OCI-LY1 (cell line): ENCODE measurements around the gene CDH4.

Source experiments
- H2AFZ ChIP-seq: fragments of 200-600 bp; sonication (generic), shearing (Covaris generic); 2 replicates; pipeline ENCODE4 v1.6.0; 2014; ENCODE audit warnings: antibody characterized with exemption, mild to moderate bottlenecking, low read length
- H3F3A ChIP-seq: fragments of 200-600 bp; sonication (generic), shearing (Covaris generic); 2 replicates; pipeline ENCODE4 v1.6.0; 2014; ENCODE audit warnings: mild to moderate bottlenecking, antibody characterized with exemption, low read length, moderate library complexity; ENCODE audit not compliant: insufficient read depth
- H3K27ac ChIP-seq: fragments of 200-600 bp; sonication (generic); 2 replicates; pipeline ENCODE4 v1.5.1; 2014; ENCODE audit warnings: low read length, mixed run types, mild to moderate bottlenecking, low read depth; ENCODE audit not compliant: poor library complexity, severe bottlenecking
- H3K27me3 ChIP-seq: fragments of 200-600 bp; sonication (generic); 2 replicates; pipeline ENCODE4 v1.6.0; 2014; ENCODE audit warnings: antibody characterized with exemption, mild to moderate bottlenecking, low read length, moderate library complexity; ENCODE audit not compliant: insufficient read depth
- H3K36me3 ChIP-seq: fragments of 200-600 bp; sonication (generic); 2 replicates; pipeline ENCODE4 v1.6.1; 2014; ENCODE audit warnings: mild to moderate bottlenecking, antibody characterized with exemption, low read length, moderate library complexity, mixed read lengths; ENCODE audit not compliant: insufficient read depth
- H3K4me1 ChIP-seq: fragments of 200-600 bp; sonication (generic); 2 replicates; pipeline ENCODE4 v1.5.1; 2014; ENCODE audit warnings: mild to moderate bottlenecking, low read length, moderate library complexity; ENCODE audit not compliant: insufficient read depth, severe bottlenecking
- H3K4me2 ChIP-seq: fragments of 200-600 bp; sonication (generic), shearing (Covaris generic); 2 replicates; pipeline ENCODE4 v1.6.1; 2014; ENCODE audit warnings: low read length
- H3K4me3 ChIP-seq: fragments of 200-600 bp; sonication (generic); 2 replicates; pipeline ENCODE4 v1.5.1; 2014; ENCODE audit warnings: low read length, low read depth, mild to moderate bottlenecking, mixed read lengths; ENCODE audit not compliant: poor library complexity, severe bottlenecking
- H3K79me2 ChIP-seq: fragments of 200-600 bp; shearing (Covaris generic); 2 replicates; pipeline ENCODE4 v1.6.1; 2016; ENCODE audit warnings: mixed run types, low read length, mixed read lengths; ENCODE audit not compliant: insufficient read depth
- H3K9ac ChIP-seq: fragments of 200-600 bp; sonication (generic), shearing (Covaris generic); 2 replicates; pipeline ENCODE4 v1.6.1; 2014; ENCODE audit warnings: mild to moderate bottlenecking, low read length, mixed read lengths
- H3K9me2 ChIP-seq: fragments of 200-600 bp; sonication (generic), shearing (Covaris generic); 2 replicates; pipeline ENCODE4 v1.6.1; 2014; ENCODE audit warnings: low read depth, mild to moderate bottlenecking, low read length, mixed read lengths
- H3K9me3 ChIP-seq: fragments of 200-600 bp; shearing (Covaris generic); 2 replicates; pipeline ENCODE4 v1.6.1; 2014; ENCODE audit warnings: low read length, mixed read lengths
- H4K20me1 ChIP-seq: fragments of 200-600 bp; sonication (generic), shearing (Covaris generic); 2 replicates; pipeline ENCODE4 v1.6.0; 2016; ENCODE audit warnings: mild to moderate bottlenecking, low read length; ENCODE audit not compliant: insufficient read depth
- CTCF ChIP-seq: fragments of 200-600 bp; sonication (generic), shearing (Covaris generic); IDR thresholded peaks from 2 replicates; pipeline ENCODE4 v1.5.1; 2017; ENCODE audit warnings: mild to moderate bottlenecking, antibody characterized with exemption, low read length, moderate library complexity, mixed read lengths
- EZH2 ChIP-seq: fragments of 200-600 bp; sonication (generic), shearing (Covaris generic); IDR thresholded peaks from 2 replicates; pipeline ENCODE4 v1.8.0; 2017; ENCODE audit warnings: borderline replicate concordance, mixed run types, mild to moderate bottlenecking, antibody characterized with exemption, low read length, moderate library complexity, mixed read lengths

CDH4 gene

DNA sequence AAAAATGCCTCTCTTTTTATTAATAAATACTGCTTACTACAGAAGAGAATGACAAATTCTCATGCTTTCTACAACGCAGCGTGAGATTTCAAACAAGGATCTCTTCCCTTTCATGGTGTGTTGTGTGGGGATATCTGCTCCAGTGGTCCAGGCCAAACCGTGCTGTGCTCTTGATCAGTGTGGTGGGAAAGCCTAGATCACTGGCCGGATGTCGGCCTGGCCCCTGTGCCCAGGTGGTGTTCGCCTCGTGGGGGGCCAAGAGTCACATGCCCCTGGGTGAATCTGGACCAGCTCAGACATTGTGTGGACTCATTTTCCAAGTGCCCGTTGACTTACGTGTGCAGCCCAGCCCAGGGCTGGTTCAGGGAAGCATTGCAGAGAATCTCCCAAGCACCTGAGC is 4.3 kb downstream of the CDH4 start:
- Histone ChIP-seq H3K36me3 (no peaks in the 10 kb centered on the region), H4K20me1 (no peaks in the 10 kb centered on the region), H3K9me2 (no peaks in the 10 kb centered on the region), H3K4me3 (no peak overlapping the region), H3K9me3 (no peaks in the 10 kb centered on the region), H2AFZ (no peak overlapping the region), H3K4me1 (no peaks in the 10 kb centered on the region), H3F3A (no peaks in the 10 kb centered on the region), H3K4me2 (no peak overlapping the region), H3K9ac (no peak overlapping the region), H3K27me3 (no peaks in the 10 kb centered on the region), H3K27ac (no peak overlapping the region), H3K79me2 (no peaks in the 10 kb centered on the region)
- TF ChIP-seq EZH2 = no peak
- no peak for TF ChIP-seq CTCF

DNA sequence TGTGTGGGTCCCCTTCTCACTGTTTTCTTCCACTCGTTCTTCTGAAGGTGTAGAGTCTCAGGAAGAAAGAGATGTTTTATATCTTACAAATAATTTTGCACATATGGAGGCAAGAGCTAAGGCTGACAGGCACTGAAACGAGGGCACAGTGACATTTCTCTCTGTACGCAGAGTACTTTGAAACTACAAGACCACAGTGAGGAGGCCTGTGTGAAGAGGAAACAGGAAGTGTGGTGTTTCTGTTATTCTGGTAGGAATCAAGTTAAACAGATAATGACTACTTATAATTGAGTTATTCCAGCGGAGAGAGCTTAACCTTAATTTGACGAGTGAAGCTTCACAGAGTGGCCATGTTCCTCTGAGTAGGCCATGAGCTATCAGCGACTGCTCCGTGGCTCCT is 4.8 kb downstream of the CDH4 start:
- Histone ChIP-seq H3K9ac (no peak overlapping the region), H3K36me3 (no peaks in the 10 kb centered on the region), H4K20me1 (no peaks in the 10 kb centered on the region), H3K27me3 (no peaks in the 10 kb centered on the region), H2AFZ (no peak overlapping the region), H3K4me2 (no peak overlapping the region), H3F3A (no peaks in the 10 kb centered on the region), H3K79me2 (no peaks in the 10 kb centered on the region), H3K4me3 (no peak overlapping the region), H3K4me1 (no peaks in the 10 kb centered on the region), H3K9me3 (no peaks in the 10 kb centered on the region), H3K27ac (no peak overlapping the region), H3K9me2 (no peaks in the 10 kb centered on the region)
- TF ChIP-seq CTCF = no peak
- TF ChIP-seq EZH2 = no peak

- Histone ChIP-seq H3K4me2 (no peak overlapping the region), H3F3A (no peaks in the 10 kb centered on the region), H3K9me3 (no peaks in the 10 kb centered on the region), H4K20me1 (no peaks in the 10 kb centered on the region), H3K79me2 (no peaks in the 10 kb centered on the region), H3K9me2 (no peaks in the 10 kb centered on the region), H3K4me1 (no peaks in the 10 kb centered on the region), H3K27me3 (no peaks in the 10 kb centered on the region), H2AFZ (no peak overlapping the region), H3K4me3 (no peak overlapping the region), H3K36me3 (no peaks in the 10 kb centered on the region), H3K27ac (no peak overlapping the region), H3K9ac (no peak overlapping the region)
- no peak for TF ChIP-seq EZH2
- no peak for TF ChIP-seq CTCF
These were observed 5.5 kb downstream of the CDH4 start for GRCh38 chr20:61257611-61258010.
